Sigmoid colon (tissue), 4 donors: ENCODE results near the gene SYT11.

Experiments
- POLR2A ChIP-seq, 2 donors: fragments of 450-650 bp; IDR thresholded peaks; one replicate each; pipeline ENCODE4 v1.6.1; 2016; ENCODE audit warnings: antibody characterized with exemption in 2 of 2, mild to moderate bottlenecking in 2 of 2, moderate library complexity in 2 of 2
- POLR2AphosphoS5 ChIP-seq, 4 donors: sonication (generic); formaldehyde crosslinking; IDR thresholded peaks; one replicate each; pipeline ENCODE4 v1.6.1; 2017; ENCODE audit warnings: antibody characterized with exemption in 4 of 4
- TF ChIP-seq, protein P1 (sequence below), 4 experiments: fragments of 450-650 bp in 3 of 4; fragments of 200-600 bp in 1 of 4; IDR thresholded peaks; one replicate each; pipeline ENCODE4 v1.5.1; 2016 to 2019; ENCODE audit warnings: antibody characterized with exemption in 4 of 4, mild to moderate bottlenecking in 3 of 4, moderate library complexity in 2 of 4

DNA sequence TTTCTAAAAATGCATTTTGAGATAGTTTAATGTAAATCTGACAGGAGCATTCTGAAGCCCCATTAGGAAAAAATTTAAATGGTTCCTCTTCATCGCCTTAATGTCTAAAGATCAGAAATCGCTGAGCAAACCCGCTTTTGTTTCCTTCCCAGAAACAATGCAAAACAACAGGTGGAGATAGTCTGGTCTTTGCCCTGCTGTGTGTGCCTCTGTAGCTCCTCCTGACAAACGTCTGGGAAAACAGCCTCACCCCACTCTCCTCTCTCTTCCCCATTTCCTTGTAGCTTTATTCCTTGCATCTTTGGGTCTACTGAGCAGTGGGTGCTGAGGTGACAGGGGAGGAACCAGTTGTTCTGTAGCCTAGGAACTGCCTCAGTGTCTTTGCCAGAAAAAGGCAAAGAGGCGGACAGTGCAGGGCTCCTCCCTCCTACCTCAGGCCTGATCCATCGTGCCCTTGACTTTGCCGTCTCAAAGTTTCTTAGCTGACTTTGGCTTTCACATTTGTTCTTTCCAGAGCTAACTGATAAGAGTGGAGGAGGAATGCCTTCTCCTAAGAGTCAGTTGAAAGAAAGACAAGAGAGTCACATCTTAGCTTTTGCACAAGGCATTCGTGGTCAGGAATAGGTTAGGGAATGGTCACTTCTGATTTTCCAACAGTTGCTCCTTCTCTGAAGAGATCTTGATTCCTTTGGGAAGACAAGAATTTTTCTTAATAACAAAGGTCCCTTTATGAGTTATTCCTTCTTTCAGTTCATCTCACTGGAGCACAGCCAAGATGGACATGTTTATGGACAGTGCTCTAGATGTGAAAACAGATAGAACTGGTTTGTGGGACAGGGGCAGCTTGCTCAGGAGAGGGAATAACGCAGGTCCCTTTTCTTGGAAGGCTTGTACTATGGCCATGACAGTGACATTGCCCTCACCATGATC, 24.9 kb downstream of the SYT11 start:
- TF ChIP-seq POLR2A (IDR thresholded peaks at IDR 0.05) = no peak
- TF ChIP-seq, protein P1, sequence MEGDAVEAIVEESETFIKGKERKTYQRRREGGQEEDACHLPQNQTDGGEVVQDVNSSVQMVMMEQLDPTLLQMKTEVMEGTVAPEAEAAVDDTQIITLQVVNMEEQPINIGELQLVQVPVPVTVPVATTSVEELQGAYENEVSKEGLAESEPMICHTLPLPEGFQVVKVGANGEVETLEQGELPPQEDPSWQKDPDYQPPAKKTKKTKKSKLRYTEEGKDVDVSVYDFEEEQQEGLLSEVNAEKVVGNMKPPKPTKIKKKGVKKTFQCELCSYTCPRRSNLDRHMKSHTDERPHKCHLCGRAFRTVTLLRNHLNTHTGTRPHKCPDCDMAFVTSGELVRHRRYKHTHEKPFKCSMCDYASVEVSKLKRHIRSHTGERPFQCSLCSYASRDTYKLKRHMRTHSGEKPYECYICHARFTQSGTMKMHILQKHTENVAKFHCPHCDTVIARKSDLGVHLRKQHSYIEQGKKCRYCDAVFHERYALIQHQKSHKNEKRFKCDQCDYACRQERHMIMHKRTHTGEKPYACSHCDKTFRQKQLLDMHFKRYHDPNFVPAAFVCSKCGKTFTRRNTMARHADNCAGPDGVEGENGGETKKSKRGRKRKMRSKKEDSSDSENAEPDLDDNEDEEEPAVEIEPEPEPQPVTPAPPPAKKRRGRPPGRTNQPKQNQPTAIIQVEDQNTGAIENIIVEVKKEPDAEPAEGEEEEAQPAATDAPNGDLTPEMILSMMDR (IDR thresholded peaks at IDR 0.05) = no peak
- no peak for TF ChIP-seq POLR2AphosphoS5 (IDR thresholded peaks at IDR 0.05)
